ENCODE data around the gene CADM2.

DNA sequence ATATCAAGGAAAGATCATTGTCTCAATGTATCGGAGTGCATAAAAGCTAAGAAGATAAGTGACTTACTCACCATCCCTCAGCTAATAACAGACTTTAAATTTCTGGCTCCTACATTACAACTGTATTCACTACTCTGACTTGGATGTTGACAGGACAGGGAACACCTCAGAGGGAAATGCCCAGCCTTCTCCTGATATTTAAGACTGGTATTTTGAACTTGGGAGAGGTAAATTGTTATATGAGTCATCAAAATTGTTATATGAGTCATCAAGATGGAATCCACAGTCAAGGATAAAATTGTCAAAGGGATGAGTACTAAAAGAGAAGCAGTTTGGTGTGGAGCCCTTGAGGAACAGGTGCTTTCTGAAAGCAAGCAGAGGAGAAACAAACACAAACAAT, 1070.8 kb downstream of the CADM2 start:
- no peak for TF ChIP-seq CTCF (IDR thresholded peaks at IDR 0.05)
- TF ChIP-seq POLR2A (IDR thresholded peaks at IDR 0.05) = no peak

Measured in prostate gland (tissue), 2 donors.